ENCODE data around the gene JARID2.
"Not testable (repeated sequence)": the region's sequence is repeated elsewhere in the genome, so short reads cannot be mapped to it uniquely, and the experiment has no call there.

The JARID2 gene

GRCh38 chr6:15527838-15528617 is 282.2 kb downstream of the JARID2 start:
- no peak for DNase-seq

GRCh38 chr6:15528870-15529269 is 283.0 kb downstream of the JARID2 start:
- DNase-seq, result no peak

GRCh38 chr6:15530411-15530810 is 284.5 kb downstream of the JARID2 start:
- DNase-seq, result no peak

GRCh38 chr6:15531973-15532372 is 286.1 kb downstream of the JARID2 start:
- DNase-seq, result no peak

- DNase-seq, result peak; percentile 17
Measured at GRCh38 chr6:15533379-15534026, 287.6 kb downstream of the JARID2 start.

- DNase-seq, result no peak
Measured at GRCh38 chr6:15534974-15535373, 289.1 kb downstream of the JARID2 start.

- no peak for DNase-seq
Measured at GRCh38 chr6:15535495-15536197, 289.8 kb downstream of the JARID2 start.

GRCh38 chr6:15536198-15536955 is 290.5 kb downstream of the JARID2 start:
- no peak for DNase-seq

GRCh38 chr6:15538106-15538505 is 292.2 kb downstream of the JARID2 start:
- no peak for DNase-seq

GRCh38 chr6:15538766-15539495 is 293.1 kb downstream of the JARID2 start:
- no peak for DNase-seq

- no peak for DNase-seq
Measured at GRCh38 chr6:15539722-15540270, 293.9 kb downstream of the JARID2 start.

GRCh38 chr6:15543332-15543917 is 297.6 kb downstream of the JARID2 start:
- DNase-seq, result not testable (repeated sequence)

- no peak for DNase-seq
Measured at GRCh38 chr6:15544321-15544900, 298.5 kb downstream of the JARID2 start.

- DNase-seq, result no peak
Measured at GRCh38 chr6:15546591-15546990, 300.7 kb downstream of the JARID2 start.

GRCh38 chr6:15547400-15547799 is 301.5 kb downstream of the JARID2 start:
- no peak for DNase-seq

GRCh38 chr6:15549371-15549770 is 303.5 kb downstream of the JARID2 start:
- DNase-seq, result no peak

GRCh38 chr6:15550546-15551123 is 304.8 kb downstream of the JARID2 start:
- DNase-seq, result no peak

GRCh38 chr6:15551262-15551661 is 305.4 kb downstream of the JARID2 start:
- no peak for DNase-seq

- DNase-seq, result no peak
Measured at GRCh38 chr6:15551798-15552197, 305.9 kb downstream of the JARID2 start.

GRCh38 chr6:15553031-15553430 is 307.2 kb downstream of the JARID2 start:
- DNase-seq, result no peak

All from fibroblast of skin of scalp (primary cell).